ENCODE results near the gene TAF11L10. TPM values are rescaled to one million over a fixed set of nuclear protein-coding genes. Genes with fewer than 3 reads are reported as not detected.
"Not testable (repeated sequence)": the region's sequence is repeated elsewhere in the genome, so short reads cannot be mapped to it uniquely, and the experiment has no call there.

Gene TAF11L10
- not detected in 2 replicates for total RNA-seq

GRCh38 chr5:17597728-17598127 is at the start of gene TAF11L10:
TSS of gene TAF11L10 (minus strand) at chr5:17597828.
- not testable (repeated sequence) for DNase-seq

GRCh38 chr5:17634160-17634559 is 36.5 kb upstream of the TAF11L10 start, which contains the start of gene TAF11L14:
TSS of gene TAF11L14 (plus strand) at chr5:17634460.
- DNase-seq: no peak

GRCh38 chr5:17631788-17632187 is 34.2 kb upstream of the TAF11L10 start, which contains the start of gene TAF11L13:
TSS of gene TAF11L13 (plus strand) at chr5:17632088.
- not testable (repeated sequence) for DNase-seq

DNA sequence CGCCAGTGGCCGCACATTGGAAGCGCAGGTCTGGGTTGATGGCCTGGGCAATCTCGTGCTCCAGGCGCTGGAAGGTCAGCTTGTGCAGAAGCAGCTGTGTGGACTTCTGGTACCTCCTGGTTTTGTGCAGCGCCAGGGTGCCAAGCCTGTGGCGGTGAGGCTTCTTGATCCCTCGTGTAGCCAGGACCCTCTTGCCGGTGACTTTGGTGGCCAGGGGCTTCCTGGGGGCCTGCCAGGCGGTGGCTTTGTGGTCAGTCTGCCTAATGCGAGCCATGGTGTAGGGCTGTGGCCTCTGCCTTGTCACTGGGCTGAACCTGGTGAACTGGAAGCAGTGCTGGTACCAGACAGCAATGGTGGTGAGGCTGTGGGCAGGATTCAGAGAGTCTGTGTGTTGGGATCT is 28.1 kb upstream of the TAF11L10 start:
- DNase-seq: no peak

- no peak for DNase-seq
These were observed 23.0 kb upstream of the TAF11L10 start for GRCh38 chr5:17620627-17621026.

DNA sequence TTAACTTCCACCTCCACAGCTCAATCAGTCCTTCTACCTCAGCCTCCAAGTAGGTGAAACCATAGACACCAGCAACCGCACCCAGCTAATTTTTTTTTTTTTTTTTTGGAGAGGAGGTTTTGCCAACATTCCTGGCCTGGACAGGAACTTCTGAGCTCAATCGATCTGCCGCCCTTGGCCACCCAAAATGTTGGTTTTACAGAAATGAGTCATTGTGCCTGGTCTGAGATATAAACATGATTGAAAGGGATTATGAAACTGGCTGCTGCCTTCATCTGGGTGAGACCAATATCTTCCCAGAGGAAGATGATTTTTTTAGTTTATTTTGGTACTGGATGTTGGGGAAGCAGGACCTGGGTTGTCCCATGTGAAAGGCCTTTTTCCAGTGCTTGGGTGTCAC is 21.7 kb upstream of the TAF11L10 start:
- no peak for DNase-seq

DNA sequence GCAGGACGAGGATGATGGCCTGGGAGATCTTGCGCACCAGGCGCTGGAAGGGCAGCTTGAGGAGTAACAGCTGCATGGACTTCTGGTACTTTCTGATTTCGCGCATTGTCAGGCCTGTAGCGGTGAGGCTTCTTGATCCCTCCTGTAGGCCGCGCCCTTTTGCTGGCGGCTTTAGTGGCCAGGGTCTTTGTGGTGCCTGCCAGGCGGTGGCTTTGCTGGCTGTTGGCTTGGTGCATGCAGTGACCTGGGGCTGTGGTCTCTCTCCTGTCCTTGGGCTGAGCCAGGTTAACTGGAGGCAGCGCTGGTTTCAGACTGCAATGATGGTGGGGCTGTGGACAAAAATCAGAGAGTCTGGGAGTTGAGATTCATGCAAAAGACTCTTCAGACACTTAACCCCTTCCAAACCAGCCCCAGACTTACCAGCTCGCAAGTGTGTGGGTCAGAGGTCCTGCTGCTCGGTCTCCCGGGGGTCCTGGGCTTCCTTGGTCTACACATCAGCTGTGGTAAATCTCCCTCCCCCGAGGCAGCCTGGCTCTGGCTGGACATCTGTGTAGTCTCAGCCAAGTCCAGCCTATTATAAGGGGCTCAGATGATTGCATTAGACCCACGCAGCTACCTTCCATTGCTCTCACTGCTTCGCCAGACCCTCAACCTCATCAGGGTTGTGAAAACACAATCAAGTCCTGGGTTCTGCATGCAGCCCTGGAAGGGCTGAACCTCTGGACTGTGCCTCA is 17.4 kb upstream of the TAF11L10 start:
- no peak for DNase-seq

GRCh38 chr5:17610092-17610491 is 12.5 kb upstream of the TAF11L10 start, which contains the start of gene TAF11L12:
TSS of gene TAF11L12 (plus strand) at chr5:17610392.
- not testable (repeated sequence) for DNase-seq

- not testable (repeated sequence) for DNase-seq
These were observed 9.8 kb upstream of the TAF11L10 start for GRCh38 chr5:17607461-17607860.

- DNase-seq: no peak
These were observed 7.3 kb upstream of the TAF11L10 start for GRCh38 chr5:17604951-17605350.

DNA sequence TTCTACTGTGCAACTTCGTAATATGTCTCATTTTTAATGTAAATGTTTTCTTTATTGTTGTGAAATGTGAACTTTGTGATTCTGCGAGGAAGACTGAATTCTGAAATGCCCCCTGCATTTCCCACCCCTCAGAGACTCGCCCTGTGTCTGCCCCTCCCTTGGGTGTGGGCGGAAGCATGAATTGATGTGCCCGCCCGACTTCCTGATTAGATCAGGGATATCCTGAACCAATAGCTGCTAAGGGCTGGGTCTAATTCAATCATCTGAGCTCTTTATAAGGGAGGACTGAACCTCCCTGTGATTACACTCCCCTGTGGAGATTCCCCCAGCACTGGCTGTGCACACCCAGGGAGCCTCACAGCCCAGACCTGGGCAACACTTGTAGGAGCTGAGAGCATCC is 6.3 kb upstream of the TAF11L10 start, which contains the start of gene TAF11L11:
Gene TAF11L11 (plus strand): TSS at position 304 of the 400 bp plus-strand sequence.
- not testable (repeated sequence) for DNase-seq

DNA sequence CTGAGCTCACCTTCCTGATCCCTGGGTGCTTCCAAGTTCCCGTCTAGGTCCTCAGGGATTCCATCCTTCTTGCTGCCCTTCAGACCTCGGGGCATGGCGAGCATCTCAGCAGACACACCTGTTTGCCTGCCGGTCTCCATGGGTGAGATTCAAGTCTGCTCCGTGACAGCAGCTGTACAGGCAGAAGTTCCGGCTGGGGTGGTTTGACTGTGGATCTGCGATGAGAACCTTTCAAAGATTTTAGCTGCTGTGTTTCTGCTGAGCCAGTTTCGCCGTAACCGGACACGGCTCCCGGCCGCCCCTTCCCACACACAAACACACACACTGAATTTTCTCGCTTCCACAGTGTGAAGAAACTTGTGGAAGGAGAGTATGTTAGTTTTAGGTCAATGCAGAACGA is 3.4 kb downstream of the TAF11L10 start, which contains the start of gene TAF11L9:
Gene TAF11L9 (minus strand): TSS at position 140 of the 400 bp plus-strand sequence.
- not testable (repeated sequence) for DNase-seq

DNA sequence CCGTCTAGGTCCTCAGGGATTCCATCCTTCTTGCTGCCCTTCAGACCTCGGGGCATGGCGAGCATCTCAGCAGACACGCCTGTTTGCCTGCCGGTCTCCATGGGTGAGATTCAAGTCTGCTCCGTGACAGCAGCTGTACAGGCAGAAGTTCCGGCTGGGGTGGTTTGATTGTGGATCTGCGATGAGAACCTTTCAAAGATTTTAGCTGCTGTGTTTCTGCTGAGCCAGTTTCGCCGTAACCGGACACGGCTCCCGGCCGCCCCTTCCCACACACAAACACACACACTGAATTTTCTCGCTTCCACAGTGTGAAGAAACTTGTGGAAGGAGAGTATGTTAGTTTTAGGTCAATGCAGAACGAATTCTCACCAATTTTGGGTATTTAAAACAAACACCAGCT is 6.8 kb downstream of the TAF11L10 start, which contains the start of gene TAF11L8:
Gene TAF11L8 (minus strand): TSS at position 101 of the 400 bp plus-strand sequence.
- not testable (repeated sequence) for DNase-seq

GRCh38 chr5:17585658-17586057 is 12.0 kb downstream of the TAF11L10 start, which contains the start of gene TAF11L7:
TSS of gene TAF11L7 (minus strand) at chr5:17585758.
- not testable (repeated sequence) for DNase-seq

Other genes starting within 250 kb of the TAF11L10 start
- not detected in 2 replicates for gene TAF11L2, start 99.6 kb downstream of the TAF11L10 start, total RNA-seq
- gene TAF11L3, start 79.5 kb downstream of the TAF11L10 start, total RNA-seq: not detected in 2 replicates
- gene TAF11L4, start 76.0 kb downstream of the TAF11L10 start, total RNA-seq: not detected in 2 replicates
- not detected in 2 replicates for gene TAF11L5, start 72.6 kb downstream of the TAF11L10 start, total RNA-seq
- gene TAF11L6, start 69.2 kb downstream of the TAF11L10 start, total RNA-seq: not detected in 2 replicates
- not detected in 2 replicates for gene TAF11L7, start 12.1 kb downstream of the TAF11L10 start, total RNA-seq
- not detected in 2 replicates for gene TAF11L8, start 6.9 kb downstream of the TAF11L10 start, total RNA-seq
- gene TAF11L9, start 3.4 kb downstream of the TAF11L10 start, total RNA-seq: not detected in 2 replicates
- gene TAF11L11, start 6.4 kb upstream of the TAF11L10 start, total RNA-seq: not detected in 2 replicates
- gene TAF11L12, start 12.6 kb upstream of the TAF11L10 start, total RNA-seq: not detected in 2 replicates
- gene TAF11L13, start 34.3 kb upstream of the TAF11L10 start, total RNA-seq: not detected in 2 replicates
- gene TAF11L14, start 36.6 kb upstream of the TAF11L10 start, total RNA-seq: not detected in 2 replicates